GM06990 (cell line): ENCODE measurements around the gene STEAP4.

Source experiments
- DNase-seq: peaks from one replicate; pipeline ENCODE4 v3.0.0-alpha.2; 2011; ENCODE audit not compliant: insufficient read length; ENCODE audit errors: extremely low read depth
- H3K27me3 ChIP-seq: replicated peaks from 2 replicates; pipeline ENCODE4 v1.6.0; 2011; ENCODE audit warnings: low read length; ENCODE audit not compliant: control insufficient read depth, insufficient read depth
- H3K36me3 ChIP-seq: 2 replicates; pipeline ENCODE4 v1.5.1; 2011; ENCODE audit warnings: low read length; ENCODE audit not compliant: control insufficient read depth, insufficient read depth
- H3K4me3 ChIP-seq: replicated peaks from 2 replicates; pipeline ENCODE4 v1.5.1; 2011; ENCODE audit warnings: low read depth, mild to moderate bottlenecking, control low read depth, low read length
- TF ChIP-seq, protein P1 (sequence below): IDR thresholded peaks from 2 replicates; pipeline ENCODE4 v1.5.1; 2011; ENCODE audit warnings: low read length, control low read depth, mild to moderate bottlenecking, inconsistent platforms; ENCODE audit not compliant: insufficient read depth, poor library complexity, severe bottlenecking

STEAP4 gene

DNA sequence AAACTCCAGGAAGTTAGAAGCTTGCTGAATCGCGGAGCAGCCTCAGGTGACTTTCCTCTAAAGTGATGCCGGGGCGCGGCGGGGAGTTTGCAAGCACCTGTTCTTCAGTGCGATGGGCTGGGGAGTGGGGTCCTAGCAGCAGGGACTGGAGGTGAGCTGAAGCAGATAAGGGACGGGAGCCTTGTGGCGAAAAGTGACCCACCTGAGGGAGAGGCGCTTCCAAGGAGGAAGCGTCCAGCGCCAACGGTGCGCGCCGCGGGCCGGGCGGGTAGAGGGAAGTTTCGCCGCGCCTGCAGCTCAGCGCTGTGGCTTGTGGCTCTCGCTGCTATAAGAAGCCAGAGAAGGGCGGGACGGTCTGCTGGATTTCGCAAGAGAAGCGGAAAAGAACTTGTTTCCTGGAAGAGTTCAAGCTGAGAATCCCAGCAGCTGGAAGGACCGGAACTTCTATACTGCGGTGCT, at the start of gene STEAP4:
TSS of gene STEAP4 (minus strand) at position 305 of the 459 bp plus-strand sequence. CDS start 22,625 bp downstream, outside the sequence.
- Histone ChIP-seq H3K36me3 (no peaks in the 10 kb centered on the region), H3K4me3 (no peak within 1 kb of the TSS), H3K27me3 (no peaks in the 10 kb centered on the region)
- TF ChIP-seq, protein P1, sequence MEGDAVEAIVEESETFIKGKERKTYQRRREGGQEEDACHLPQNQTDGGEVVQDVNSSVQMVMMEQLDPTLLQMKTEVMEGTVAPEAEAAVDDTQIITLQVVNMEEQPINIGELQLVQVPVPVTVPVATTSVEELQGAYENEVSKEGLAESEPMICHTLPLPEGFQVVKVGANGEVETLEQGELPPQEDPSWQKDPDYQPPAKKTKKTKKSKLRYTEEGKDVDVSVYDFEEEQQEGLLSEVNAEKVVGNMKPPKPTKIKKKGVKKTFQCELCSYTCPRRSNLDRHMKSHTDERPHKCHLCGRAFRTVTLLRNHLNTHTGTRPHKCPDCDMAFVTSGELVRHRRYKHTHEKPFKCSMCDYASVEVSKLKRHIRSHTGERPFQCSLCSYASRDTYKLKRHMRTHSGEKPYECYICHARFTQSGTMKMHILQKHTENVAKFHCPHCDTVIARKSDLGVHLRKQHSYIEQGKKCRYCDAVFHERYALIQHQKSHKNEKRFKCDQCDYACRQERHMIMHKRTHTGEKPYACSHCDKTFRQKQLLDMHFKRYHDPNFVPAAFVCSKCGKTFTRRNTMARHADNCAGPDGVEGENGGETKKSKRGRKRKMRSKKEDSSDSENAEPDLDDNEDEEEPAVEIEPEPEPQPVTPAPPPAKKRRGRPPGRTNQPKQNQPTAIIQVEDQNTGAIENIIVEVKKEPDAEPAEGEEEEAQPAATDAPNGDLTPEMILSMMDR, result no peak
- no peak for DNase-seq

DNA sequence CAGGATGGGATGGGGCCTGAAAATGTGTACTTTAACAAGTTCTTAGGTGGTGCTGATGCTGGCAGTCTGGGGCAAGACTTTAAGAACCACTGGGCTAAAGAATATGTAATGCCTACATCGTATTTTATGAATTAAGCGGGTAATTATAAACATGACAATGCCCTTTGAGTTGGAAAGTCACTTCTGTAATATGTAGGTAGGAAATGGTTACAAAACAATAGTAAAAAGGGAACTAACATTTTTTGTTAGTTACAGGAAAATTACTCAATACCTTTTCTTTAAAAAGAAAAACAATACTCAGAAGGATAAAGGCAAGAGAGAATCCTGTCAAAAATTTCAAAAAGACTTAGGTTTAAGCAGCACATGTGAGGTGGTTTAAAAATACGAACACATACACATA, 48.3 kb upstream of the STEAP4 start:
- no peaks in the 10 kb centered on the region for H3K36me3 ChIP-seq
- TF ChIP-seq, protein P1, result no peak
- H3K27me3 ChIP-seq, result no peaks in the 10 kb centered on the region; the same call in 1 of the 2 replicates
- no peak for DNase-seq
- no peak overlapping the region for H3K4me3 ChIP-seq

DNA sequence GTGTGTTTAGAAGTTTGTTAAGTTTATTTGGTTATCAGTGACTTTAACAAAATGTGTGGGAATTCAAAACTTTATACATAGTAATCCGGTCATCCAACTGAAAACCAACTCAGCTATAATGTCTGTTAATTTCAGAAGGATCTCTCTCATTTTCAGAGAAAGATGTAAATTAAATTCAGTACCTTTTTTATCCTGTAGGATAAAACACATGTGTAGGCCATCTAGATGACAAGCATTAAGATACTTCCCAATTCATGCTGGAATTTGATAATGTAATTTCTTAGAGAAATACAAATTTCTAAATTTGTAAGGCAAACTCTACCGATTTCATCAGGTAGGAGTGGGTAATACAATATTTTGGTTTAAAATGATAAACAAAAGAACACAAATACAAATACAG, 43.4 kb upstream of the STEAP4 start:
- no peaks in the 10 kb centered on the region for H3K36me3 ChIP-seq
- TF ChIP-seq, protein P1, result no peak
- no peak overlapping the region for H3K4me3 ChIP-seq
- H3K27me3 ChIP-seq, result no peaks in the 10 kb centered on the region
- no peak for DNase-seq

DNA sequence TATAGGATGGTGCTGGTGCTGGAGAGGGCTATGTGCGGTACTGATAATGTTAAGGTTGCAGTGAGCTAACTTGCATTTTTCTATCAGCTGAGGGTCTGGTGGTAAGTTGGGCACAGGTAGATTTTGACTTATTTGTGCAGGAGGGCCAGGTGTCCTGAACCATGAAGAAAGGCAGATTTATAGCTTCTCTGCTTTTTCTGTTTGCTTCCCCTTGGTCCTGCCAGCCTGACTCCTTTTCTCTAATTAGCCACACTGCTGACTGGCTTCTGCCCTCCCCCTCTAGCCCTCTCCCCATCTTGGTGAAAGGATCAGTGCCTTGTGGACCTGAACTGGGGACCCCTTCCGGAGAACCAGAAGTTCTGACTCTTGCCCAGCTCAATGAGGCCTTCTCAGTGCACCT, 40.8 kb upstream of the STEAP4 start:
- no peak overlapping the region for H3K4me3 ChIP-seq
- no peaks in the 10 kb centered on the region for H3K27me3 ChIP-seq
- TF ChIP-seq, protein P1, result no peak
- no peak for DNase-seq
- no peaks in the 10 kb centered on the region for H3K36me3 ChIP-seq

DNA sequence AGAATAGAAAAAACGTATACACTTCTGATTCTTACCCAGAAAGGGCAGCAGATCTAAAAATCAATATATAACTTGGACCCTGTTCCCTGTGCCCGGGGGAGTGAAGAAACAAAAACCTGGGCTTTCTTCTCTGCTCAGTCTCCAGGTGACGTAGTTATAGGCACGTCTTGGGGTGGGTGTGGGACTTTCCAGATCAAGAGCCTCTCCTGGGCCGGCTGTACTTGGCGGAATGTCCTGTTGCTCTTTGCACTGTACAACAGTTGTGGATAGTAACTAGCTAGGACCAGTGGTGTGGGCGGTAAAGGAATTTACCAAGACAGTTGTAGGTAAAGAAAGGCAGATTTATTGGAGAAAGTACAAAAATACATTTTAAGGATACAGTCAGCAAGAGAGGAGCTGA, 40.4 kb upstream of the STEAP4 start:
- no peak overlapping the region for H3K4me3 ChIP-seq
- no peaks in the 10 kb centered on the region for H3K36me3 ChIP-seq
- TF ChIP-seq, protein P1, result no peak
- no peak for DNase-seq
- H3K27me3 ChIP-seq, result no peaks in the 10 kb centered on the region

DNA sequence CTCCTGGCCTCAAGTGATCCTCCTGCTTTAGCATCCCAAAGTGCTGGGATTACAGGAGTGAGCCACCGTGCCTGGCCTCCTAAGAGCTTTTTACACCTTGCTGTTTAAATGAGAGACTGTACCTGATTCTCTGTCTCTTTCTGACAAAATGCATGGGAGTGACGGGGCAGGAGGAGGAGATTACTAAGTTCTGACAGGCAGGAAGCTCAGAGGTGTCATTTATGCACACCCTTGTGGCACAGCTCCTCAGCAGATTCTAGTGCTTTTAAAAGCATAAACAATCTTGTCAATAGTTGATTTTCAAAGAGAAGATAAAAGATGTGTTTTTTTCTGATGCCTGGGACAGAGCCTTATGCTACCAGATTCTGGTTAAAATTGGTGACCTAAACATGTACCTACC, 39.7 kb upstream of the STEAP4 start:
- Histone ChIP-seq H3K36me3 (no peaks in the 10 kb centered on the region), H3K4me3 (no peak overlapping the region), H3K27me3 (no peaks in the 10 kb centered on the region)
- DNase-seq, result no peak
- TF ChIP-seq, protein P1, result no peak
